Ectodermal cell (in vitro differentiated cells): ENCODE measurements around the gene ERCC3.

ENCODE experiments used
- H3K27ac ChIP-seq: 2 replicates; pipeline ENCODE4 v1.7.0; 2013; ENCODE audit warnings: mild to moderate bottlenecking, low read depth, low read length; ENCODE audit not compliant: insufficient read depth, poor library complexity, severe bottlenecking
- H3K27me3 ChIP-seq: 2 replicates; pipeline ENCODE4 v1.7.0; 2013; ENCODE audit warnings: mild to moderate bottlenecking, low read length; ENCODE audit not compliant: insufficient read depth, control insufficient read depth, poor library complexity, severe bottlenecking
- H3K36me3 ChIP-seq: one replicate; pipeline ENCODE4 v1.7.0; 2013; ENCODE audit warnings: low read length; ENCODE audit not compliant: control insufficient read depth, insufficient read depth
- H3K4me1 ChIP-seq: one replicate; pipeline ENCODE4 v1.7.0; 2013; ENCODE audit warnings: low read length; ENCODE audit not compliant: control insufficient read depth, insufficient read depth
- H3K4me3 ChIP-seq: 2 replicates; pipeline ENCODE4 v1.7.0; 2013; ENCODE audit warnings: low read depth, low read length, control low read depth; ENCODE audit not compliant: insufficient read depth
- H3K9me3 ChIP-seq: 2 replicates; pipeline ENCODE4 v1.7.0; 2013; ENCODE audit warnings: mild to moderate bottlenecking, low read length, moderate library complexity; ENCODE audit not compliant: control insufficient read depth
- WGBS, 2 experiments: methylation state at CpG; one replicate each; pipeline ENCODE4 v1.1.7; 2013; ENCODE audit warnings: missing lambda C conversion rate in 2 of 2; 5-methylcytosine and 5-hydroxymethylcytosine counted together

The ERCC3 gene

DNA sequence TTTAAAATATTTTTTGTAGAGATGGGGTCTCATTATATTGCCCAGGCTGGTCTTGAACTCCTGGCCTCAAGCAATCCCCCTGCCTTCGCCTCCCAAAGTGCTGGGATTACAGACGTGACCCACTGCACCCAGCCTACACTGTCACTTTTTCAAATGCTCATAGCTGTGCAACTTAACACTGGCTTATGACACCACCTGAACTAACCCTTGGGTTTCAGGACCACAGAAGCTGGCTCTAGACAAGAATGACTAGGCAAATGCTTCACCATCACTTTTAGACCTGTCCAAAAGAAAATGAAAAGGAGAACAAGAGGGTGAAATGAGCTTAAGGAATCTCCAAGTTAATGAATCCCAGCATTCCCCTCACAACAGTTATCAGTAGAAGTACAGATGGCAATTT lies 13.3 kb downstream of the ERCC3 start:
- Histone ChIP-seq H3K9me3 (no peaks in the 10 kb centered on the region), H3K36me3 (peaks cover 67% of the 10 kb centered on the region), H3K27me3 (no peaks in the 10 kb centered on the region), H3K4me3 (no peak overlapping the region), H3K27ac (no peak overlapping the region), H3K4me1 (no peaks in the 10 kb centered on the region)
- 90 to 97% methylated on average over 2 of the region's 2 CpGs for WGBS, 2 experiments

DNA sequence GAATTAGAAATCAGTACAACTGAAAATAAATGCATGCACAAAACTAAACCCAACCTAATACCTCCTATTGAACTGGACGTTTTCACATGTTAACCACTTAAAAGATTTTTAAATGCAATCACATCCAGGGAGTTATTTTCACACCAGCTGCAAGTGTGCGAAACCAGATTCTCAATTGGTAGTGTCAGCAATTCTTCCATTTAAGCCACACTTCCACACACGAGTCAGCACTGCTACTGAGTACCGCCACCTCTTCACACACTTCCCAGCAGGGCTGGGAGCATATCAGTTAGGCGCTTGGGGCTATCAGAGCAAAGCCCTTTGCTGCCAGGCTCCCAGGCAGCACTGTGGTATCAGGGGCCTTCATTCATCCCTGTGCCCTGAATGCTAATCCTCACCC lies 14.2 kb downstream of the ERCC3 start:
- WGBS, 2 experiments: 94% methylated on average over 5 of the region's 5 CpGs
- H3K36me3 ChIP-seq: peaks cover 67% of the 10 kb centered on the region

DNA sequence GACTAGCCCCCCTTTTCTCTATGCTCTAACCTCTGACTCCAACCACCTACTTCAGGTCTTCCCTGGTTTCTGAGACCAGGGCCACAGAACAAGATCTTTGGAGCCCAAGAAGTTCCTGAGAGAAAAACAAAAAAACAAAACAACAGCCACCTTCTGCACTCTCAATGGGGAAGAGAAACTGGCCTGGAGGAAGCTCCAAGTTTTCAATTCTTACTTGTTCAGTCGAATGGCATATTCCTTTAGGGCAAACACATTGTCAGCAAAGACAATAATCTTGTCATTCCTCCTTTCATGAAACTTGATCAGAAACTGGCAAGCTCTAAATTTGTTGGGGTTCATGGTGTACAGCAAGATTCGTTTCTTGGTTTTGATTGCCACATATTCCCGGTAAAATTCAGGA lies 15.0 kb downstream of the ERCC3 start:
- 94 to 96% methylated on average over 3 of the region's 3 CpGs for WGBS, 2 experiments
- Histone ChIP-seq H3K4me3 (no peak overlapping the region), H3K27ac (no peak overlapping the region), H3K27me3 (no peaks in the 10 kb centered on the region), H3K36me3 (peaks cover 64% of the 10 kb centered on the region), H3K4me1 (no peaks in the 10 kb centered on the region), H3K9me3 (no peaks in the 10 kb centered on the region)

More for the DNA sequence above, 14.2 kb downstream of the ERCC3 start:
- Histone ChIP-seq H3K9me3 (no peaks in the 10 kb centered on the region), H3K27me3 (no peaks in the 10 kb centered on the region), H3K4me3 (no peak overlapping the region), H3K27ac (no peak overlapping the region), H3K4me1 (no peaks in the 10 kb centered on the region)

DNA sequence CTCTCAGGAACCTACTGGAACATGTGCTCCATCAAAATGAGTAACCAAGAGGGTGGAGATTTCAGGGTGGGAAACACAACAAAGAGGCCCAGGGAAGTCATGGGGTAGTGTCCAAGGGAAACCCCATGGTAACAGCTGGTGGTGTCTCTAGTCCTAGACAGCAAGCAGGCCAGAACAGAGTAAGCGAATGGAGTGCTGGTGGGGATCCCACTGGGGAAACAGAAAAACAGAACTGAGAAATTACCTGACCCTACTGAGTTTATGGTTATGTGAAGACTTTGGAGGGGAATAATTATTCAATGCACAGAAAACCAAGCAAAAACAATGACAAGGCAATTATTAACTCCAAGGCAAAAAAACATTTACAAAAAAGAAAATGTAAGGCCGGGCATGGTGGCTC lies 16.9 kb downstream of the ERCC3 start:
- Histone ChIP-seq H3K27ac (no peak overlapping the region), H3K4me1 (no peaks in the 10 kb centered on the region), H3K36me3 (peaks cover 54% of the 10 kb centered on the region), H3K9me3 (no peaks in the 10 kb centered on the region), H3K27me3 (no peaks in the 10 kb centered on the region), H3K4me3 (no peak overlapping the region)
- 93 to 96% methylated on average over 2 of the region's 2 CpGs for WGBS, 2 experiments

DNA sequence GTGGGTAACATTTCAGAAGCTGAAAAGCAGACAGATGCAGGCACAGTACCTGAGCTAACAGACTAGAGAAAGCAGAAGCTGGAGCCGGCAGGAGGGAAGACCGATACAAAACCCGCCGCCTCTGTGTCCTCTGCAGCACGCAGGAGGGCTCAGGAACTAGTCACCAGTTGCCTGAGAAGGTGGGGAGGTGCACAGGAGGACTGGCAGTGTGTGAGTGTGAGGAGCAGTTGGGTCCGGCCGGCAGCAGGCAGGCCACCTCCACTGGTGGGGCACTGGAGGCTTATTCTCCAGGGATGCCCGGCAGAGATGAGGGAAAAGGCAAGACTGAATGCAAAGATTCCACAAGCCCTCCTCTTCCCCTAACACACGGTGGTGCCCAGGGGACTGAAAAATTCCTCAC lies 18.2 kb downstream of the ERCC3 start:
- 90 to 94% methylated on average over 9 of the region's 9 CpGs for WGBS, 2 experiments
- no peaks in the 10 kb centered on the region for H3K27me3 ChIP-seq
- H3K36me3 ChIP-seq: peaks cover 62% of the 10 kb centered on the region
- H3K9me3 ChIP-seq: no peaks in the 10 kb centered on the region
- H3K27ac ChIP-seq: no peak overlapping the region
- no peak overlapping the region for H3K4me3 ChIP-seq
- no peaks in the 10 kb centered on the region for H3K4me1 ChIP-seq

DNA sequence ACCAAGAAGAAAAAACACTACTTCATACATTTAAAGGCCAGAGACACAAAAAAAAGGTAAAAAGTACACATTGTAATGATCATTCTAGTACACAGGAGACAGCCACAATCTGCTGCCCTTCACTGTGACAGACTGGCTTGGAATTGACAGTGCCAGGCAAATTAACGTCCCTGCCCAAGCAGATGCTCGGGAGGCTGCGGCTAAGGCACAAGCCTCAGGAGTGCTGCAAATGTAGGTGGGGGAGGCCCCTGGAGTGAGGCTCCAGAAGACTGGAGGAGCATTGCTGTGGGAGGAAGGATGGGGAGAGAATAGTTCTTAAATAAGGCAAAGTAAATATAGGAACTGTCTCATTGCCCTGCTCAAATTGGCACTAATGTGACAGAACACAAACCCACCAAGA lies 18.6 kb downstream of the ERCC3 start:
- 95 to 96% methylated on average over 3 of the region's 3 CpGs for WGBS, 2 experiments
- Histone ChIP-seq H3K4me3 (no peak overlapping the region), H3K9me3 (no peaks in the 10 kb centered on the region), H3K36me3 (peaks cover 65% of the 10 kb centered on the region), H3K27ac (no peak overlapping the region), H3K27me3 (no peaks in the 10 kb centered on the region), H3K4me1 (no peaks in the 10 kb centered on the region)

DNA sequence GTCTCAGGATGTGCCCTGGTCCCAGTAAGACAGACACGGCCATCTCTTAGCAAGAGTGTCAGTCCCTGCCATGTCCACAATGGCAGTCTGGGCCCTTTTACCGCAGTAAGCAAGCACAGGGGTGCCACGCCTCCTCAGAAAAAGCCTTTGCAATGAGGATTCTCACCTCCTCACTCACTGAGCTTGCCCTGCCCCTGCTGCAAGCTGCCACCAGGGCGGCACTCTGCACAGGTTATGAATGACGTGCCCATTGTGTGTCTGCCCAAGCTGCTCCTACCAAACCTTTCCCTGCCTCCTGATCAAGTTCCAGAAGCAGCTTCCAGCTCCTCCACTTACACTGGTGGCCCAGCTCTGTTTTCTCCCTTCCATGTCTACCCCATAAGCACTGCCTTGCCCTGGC lies 23.3 kb downstream of the ERCC3 start:
- peaks cover 66% of the 10 kb centered on the region for H3K36me3 ChIP-seq
- no peaks in the 10 kb centered on the region for H3K27me3 ChIP-seq
- no peak overlapping the region for H3K4me3 ChIP-seq
- no peaks in the 10 kb centered on the region for H3K4me1 ChIP-seq
- H3K27ac ChIP-seq: no peak overlapping the region
- WGBS, 2 experiments: 96% methylated on average over 5 of the region's 5 CpGs
- no peaks in the 10 kb centered on the region for H3K9me3 ChIP-seq

DNA sequence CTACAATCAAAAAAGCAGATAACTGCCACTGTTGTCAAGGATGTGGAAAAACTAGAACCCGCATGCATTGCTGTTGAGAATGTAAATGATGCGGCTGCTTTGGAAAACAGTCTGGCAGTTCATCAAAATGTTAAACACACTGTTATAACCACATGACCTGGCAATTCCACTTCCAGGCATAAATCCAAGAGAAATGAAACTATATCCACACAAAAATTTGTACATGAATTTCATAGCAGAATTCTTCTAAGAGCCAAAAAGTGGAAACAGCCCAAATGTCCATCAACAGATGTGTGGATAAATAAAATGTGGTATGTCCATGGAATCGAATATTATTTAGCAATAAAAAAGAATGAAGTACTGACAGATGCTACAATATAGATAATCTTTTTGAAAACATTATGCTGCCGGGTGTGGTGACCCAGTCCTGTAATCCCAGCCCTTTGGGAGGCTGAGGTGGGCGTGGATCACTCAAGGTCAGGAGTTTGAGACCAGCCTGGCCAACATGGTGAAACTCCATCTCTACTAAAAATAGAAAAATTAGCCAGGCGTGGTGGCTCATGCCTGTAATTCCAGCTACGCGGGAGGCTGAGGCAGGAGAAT lies 32.0 kb downstream of the ERCC3 start:
- Histone ChIP-seq H3K9me3 (no peaks in the 10 kb centered on the region), H3K27me3 (no peaks in the 10 kb centered on the region), H3K4me3 (no peak overlapping the region), H3K27ac (no peak overlapping the region), H3K36me3 (peaks cover 25% of the 10 kb centered on the region), H3K4me1 (no peaks in the 10 kb centered on the region)
- 95 to 96% methylated on average over 8 of the region's 8 CpGs for WGBS, 2 experiments

DNA sequence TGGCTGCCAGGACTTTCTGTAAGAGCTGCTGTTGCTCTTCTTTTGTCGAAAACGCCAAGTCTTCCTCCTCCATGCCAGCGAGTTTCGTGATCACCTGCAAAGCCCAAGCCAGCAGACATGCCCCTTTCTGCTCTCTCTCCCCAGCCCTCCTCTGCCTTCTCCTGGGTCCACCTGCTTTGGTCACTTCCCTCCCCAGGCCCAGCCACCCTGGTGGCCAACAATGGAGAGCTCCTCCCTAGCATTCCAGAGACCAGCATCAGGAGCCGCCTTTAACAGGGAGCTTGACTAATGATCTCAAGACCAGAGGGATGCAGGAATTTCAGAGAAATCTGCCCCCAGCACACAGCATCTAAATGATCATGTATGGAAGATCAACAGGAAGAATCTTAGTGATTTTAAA lies 34.6 kb downstream of the ERCC3 start:
- Histone ChIP-seq H3K9me3 (no peaks in the 10 kb centered on the region), H3K4me3 (no peak overlapping the region), H3K4me1 (no peaks in the 10 kb centered on the region), H3K27me3 (no peaks in the 10 kb centered on the region), H3K27ac (no peak overlapping the region), H3K36me3 (peaks cover 24% of the 10 kb centered on the region)
- WGBS, 2 experiments: 88 to 93% methylated on average over 5 of the region's 5 CpGs

DNA sequence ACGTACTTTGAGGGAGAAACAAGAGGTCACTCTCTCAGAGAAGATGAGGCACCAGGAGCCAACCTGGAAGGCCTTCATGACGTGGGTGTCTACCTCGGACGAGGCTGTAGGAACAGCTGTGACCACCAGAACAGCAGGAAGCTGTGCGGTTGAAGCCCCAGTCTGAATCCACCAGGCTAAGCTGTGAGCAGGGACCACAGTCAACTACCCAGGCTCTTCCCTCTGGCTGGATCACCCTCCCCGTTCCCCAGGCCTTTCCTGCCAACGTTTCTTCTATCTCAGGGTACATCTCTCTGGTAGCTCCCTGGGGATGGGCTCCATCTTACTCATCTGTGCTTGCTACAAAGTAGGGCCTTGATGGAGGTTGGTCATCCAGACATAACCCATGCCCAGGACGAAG lies 37.1 kb downstream of the ERCC3 start:
- H3K4me3 ChIP-seq: no peak overlapping the region
- H3K27ac ChIP-seq: no peak overlapping the region
- H3K9me3 ChIP-seq: no peaks in the 10 kb centered on the region
- peaks cover 24% of the 10 kb centered on the region for H3K36me3 ChIP-seq
- 93% methylated on average over 8 of the region's 8 CpGs for WGBS, 2 experiments
- no peaks in the 10 kb centered on the region for H3K4me1 ChIP-seq
- H3K27me3 ChIP-seq: no peaks in the 10 kb centered on the region

DNA sequence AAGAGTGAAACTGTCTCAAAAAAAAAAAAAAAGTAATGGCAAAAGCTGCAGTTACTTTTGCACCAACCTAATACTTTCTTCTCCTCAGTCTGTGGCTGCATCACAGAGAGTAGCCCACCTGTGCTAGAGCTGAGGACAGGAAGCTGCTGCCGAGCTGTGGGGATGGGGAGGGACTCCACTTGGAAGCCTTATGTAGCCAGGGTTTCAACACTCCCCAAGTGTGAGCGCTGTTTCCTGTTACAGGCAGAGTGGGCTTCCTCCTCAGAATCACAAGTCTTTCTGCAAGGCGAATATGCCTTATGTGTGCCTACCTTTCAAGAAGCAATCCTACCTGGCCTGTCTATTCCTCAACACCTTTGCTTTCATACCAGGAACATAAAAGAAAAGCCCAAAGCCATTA lies 37.6 kb downstream of the ERCC3 start:
- H3K27me3 ChIP-seq: no peaks in the 10 kb centered on the region
- no peak overlapping the region for H3K4me3 ChIP-seq
- WGBS, 2 experiments: 94 to 97% methylated on average over 3 of the region's 3 CpGs
- no peak overlapping the region for H3K27ac ChIP-seq
- H3K36me3 ChIP-seq: peaks cover 20% of the 10 kb centered on the region
- no peaks in the 10 kb centered on the region for H3K9me3 ChIP-seq
- H3K4me1 ChIP-seq: no peaks in the 10 kb centered on the region
